Activated T-helper 1 cell treated with Interleukin-2 at 50 U/mL for 16 hours (primary cell): ENCODE results near the gene ERC1.
"Not testable (repeated sequence)": the region's sequence is repeated elsewhere in the genome, so short reads cannot be mapped to it uniquely, and the experiment has no call there.

Experiments used
- DNase-seq: peaks from one replicate; pipeline ENCODE4 v3.0.0-alpha.2; 2020; ENCODE audit warnings: low read depth

Gene ERC1

DNA sequence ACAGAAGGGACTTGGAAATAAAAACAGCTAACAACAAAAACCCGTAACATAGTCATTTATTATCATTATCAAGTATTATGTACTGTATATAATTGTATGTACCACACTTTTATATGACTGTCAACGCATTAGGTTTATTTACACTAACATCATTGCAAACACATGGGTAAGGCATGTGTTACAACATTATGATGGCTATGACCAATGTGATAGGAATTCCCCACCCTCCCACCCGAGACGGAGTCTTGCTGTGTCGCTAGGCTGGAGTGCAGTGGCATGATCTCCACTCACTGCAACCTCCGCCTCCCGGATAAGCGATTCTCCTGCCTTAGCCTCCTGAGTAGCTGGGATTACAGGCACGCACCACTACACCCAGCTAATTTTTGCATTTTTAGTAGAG, 82.6 kb downstream of the ERC1 start:
- no peak for DNase-seq

DNA sequence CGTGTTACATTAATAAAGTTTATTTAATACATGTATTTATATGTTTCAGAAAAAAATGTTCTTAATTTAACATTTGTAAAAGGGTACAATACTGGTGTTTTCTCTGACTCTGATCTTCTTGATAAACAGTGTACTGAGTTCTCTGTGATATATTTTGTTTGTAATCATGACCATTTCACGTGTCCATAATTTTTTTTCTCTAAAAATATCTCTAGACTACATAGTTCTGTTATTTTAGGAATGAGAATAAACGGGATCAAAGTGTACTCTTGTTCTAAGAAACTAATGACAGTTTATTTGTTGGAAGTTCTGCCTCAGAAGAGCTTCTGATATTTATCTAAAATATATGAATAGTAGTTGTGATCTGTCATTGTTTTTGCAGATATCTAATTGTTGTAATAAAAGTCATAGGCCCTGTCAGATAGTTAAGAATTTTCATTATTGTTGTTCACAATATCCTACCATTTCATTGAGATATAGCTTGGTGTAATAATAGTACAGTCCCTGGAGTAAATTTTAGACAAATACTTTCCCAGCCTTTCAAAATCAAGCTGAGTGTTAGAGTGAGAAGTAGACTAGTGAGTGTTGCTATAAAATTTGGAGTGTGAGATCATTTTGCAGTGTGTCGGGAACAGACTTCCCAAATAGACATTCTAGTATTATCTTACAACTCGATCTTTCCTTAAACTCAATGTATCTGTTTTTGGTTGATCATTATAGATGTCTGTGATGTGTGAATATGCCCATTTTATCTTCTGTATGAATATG, 86.2 kb downstream of the ERC1 start:
- no peak for DNase-seq

DNA sequence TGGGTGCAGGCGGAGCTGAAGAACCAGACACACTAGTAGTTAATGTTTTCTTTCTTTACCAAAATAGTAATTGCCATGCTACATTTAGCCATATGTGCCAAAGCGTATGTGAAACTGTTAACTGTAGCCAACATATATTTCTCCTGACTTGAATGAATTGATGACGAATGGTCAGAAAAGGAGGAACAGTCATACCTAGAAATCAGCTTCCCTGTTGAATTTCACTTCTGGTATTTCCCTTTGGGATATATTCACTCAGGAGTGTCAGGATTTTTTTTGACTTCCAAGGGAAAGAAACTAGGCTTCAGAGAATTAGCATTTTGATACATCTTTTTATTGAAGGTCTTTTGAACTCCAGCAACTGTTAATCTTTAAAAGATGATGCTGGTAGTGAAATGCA, 87.0 kb downstream of the ERC1 start:
- no peak for DNase-seq

DNA sequence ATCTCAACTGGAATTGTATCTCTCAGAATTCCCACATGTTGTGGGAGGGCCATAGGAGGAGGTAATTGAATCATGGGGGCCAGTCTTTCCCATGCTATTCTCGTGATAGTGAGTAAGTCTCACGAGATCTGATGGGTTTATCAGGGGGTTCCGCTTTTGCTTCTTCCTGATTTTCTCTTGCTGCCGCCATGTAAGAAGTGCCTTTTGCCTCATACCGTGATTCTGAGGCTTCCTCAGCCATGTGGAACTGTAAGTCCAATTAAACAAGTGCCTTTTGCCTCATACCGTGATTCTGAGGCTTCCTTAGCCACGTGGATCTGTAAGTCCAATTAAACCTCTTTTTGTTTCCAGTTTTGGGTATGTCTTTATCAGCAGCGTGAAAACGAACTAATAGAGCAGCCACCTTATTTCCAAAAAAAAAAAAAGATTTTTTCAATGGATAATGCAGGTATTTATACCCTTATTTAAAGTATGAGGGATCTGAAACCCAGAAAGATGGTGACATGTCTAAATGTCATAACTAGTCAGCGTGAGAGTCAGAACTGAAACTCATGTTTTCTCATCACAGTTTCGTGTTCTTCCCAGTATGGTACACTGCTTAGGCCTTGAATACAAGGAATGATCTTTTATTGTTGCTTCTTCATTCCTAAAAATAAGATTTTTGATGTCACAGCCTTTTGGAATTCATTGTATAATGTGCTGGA, 89.6 kb downstream of the ERC1 start:
- no peak for DNase-seq

DNA sequence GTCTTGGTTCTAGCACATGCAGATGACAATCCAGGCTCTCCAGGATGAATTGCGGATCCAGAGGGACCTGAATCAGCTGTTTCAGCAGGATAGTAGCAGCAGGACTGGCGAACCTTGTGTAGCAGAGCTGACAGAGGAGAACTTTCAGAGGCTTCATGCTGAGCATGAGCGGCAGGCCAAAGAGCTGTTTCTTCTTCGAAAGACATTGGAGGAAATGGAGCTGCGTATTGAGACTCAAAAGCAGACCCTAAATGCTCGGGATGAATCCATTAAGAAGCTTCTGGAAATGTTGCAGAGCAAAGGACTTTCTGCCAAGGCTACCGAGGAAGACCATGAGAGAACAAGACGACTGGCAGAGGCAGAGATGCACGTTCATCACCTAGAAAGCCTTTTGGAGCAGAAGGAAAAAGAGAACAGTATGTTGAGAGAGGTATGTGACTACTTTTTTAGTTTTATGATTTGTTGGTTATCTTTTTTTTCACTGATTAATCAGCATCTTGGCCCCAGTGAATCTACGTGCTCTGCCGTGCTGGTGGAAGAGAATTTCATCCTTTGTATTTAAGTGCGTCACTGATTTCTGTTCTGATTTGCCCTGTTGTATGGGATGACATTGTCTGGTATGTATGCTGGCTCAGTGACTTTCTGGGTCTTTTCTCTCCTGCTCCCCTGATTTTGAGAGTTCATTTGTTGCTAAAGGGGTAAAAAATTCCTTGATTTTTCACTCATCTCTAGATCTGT, 92.3 kb downstream of the ERC1 start:
- no peak for DNase-seq

DNA sequence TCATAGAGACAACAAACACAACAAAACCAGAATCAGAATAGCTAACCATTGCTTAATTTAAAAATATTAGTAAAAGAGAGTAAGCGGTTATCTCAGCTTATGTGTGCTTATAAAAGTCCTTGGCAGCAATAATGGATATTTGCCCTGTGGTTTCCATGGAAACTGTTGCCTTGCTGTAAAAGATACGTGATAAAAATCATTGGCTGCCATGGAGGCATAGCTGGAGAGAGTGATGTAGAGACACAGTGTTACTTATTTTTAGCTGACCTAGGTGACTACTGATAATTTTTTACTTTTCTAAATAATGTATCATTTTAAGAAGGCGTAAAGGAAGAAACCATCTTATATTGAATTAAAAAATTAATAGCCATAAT, 92.9 kb downstream of the ERC1 start:
- DNase-seq, result no peak

DNA sequence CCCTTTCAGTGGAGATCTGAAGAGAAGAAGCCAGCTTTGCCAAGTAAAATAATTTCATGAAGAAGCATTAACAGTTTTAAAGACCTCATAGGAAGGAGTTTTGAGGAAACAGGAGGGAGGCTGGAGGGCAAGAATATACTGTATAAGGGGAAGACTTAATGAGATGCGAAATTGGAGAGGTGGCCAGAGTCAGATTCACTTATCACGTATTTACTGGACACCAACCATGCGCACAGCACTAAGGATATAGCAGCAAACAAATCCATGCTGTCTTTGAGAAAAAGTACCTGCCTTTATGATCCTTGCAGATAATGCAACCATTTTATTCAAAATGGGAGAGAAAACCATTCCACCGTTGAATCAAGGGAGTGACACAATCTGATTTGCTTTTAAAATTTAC, 100.3 kb downstream of the ERC1 start:
- no peak for DNase-seq

DNA sequence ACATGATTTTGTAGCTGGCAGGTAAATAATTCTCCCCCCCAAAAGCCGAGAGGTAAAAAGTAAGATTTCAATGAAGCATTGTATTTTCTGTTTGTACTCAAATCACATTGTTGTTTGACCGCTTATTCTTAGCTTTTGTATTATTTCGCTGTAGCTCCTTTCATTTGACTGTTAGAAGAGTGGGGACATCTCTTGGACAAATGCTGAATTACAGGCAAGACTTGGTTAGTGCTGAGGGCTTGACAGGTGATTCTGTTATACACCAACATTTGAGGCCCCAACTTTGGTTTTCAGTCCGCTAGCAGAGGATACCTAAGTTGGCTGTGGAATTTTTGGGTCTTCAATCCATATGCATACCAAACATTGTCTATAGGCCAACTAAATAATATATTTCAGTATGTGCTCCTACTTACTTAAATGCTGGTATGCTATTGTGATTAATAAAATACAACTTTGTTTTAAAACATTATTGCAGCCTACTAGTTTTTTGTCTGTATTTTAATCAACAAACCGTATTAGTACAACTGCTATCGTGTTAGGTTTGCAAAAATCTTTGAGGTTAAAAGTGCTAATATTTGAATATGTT, 102.2 kb downstream of the ERC1 start:
- DNase-seq, result no peak

DNA sequence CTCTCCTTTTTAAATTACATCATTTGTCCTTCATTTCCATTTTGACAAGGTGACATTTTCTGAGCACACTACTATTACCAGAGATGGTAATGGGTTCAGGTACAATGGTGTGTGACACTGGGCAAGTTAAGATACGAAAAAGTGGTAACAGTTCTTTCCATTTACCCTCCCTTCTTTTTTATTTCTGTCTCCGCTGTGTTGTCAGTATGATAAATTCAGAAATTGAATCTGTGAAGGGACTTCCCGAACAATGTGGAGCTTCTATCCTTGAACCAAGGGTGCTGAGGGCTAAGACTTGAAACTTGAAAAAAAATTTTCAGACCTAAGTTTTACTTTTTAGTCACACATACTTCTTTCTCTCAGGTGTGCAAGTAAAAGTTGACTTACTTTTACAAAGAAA, 103.7 kb downstream of the ERC1 start:
- DNase-seq, result no peak

DNA sequence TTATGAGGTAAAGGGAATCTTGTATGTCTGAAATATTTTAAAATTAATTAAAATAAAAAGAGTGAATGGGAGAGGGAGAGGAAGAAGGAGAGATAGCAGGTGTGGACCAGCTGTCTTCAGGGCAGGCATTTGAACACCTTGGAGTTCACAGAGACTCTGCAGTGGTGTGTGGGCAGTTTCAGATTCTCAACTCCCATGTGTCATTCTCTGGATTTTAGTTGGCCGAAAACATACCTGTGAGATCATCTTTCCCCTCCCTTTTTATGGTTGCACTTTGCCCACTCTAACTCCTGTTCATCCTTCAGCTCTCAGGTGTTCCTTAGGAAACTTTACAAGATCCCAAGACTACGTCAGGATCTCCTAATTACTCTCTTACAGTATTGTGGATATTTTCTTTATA, 108.1 kb downstream of the ERC1 start:
- DNase-seq, result no peak

DNA sequence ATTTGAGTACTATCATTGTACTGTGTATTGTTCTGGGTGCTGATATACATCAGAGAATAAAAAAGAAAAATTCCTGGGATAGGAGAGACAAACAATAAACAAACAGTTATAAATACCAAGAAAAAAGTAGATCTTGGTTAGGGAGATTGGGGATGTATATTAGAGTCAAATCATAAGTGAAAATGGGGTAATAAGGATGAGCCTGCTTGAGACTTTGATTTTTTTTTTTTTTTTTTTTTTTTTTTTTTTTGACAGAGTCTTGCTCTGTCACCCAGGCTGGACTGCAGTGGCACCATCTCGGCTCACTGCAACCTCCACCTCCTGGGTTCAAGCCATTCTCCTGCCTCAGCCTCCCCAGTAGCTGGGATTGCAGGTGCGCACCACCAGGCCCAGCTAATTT, 108.6 kb downstream of the ERC1 start:
- not testable (repeated sequence) for DNase-seq

DNA sequence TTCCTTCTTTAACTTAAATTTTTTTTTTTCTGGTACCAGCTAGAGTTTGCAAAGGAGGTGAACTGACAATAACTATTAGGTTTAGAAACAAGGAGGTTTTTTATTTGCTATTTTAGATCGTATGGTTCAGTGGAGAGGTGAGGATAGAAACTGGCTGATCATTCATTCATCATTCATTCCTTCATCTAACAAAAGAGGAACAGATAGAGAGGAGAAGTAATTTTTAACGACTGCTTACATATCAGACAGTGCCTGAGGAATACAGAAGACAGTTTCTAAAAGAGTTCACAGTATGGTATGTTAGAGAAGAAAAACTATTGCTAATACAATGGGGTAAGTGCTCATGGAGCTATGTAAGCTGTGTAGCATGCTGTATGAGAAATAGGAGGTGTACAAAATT, 111.1 kb downstream of the ERC1 start:
- DNase-seq, result no peak

DNA sequence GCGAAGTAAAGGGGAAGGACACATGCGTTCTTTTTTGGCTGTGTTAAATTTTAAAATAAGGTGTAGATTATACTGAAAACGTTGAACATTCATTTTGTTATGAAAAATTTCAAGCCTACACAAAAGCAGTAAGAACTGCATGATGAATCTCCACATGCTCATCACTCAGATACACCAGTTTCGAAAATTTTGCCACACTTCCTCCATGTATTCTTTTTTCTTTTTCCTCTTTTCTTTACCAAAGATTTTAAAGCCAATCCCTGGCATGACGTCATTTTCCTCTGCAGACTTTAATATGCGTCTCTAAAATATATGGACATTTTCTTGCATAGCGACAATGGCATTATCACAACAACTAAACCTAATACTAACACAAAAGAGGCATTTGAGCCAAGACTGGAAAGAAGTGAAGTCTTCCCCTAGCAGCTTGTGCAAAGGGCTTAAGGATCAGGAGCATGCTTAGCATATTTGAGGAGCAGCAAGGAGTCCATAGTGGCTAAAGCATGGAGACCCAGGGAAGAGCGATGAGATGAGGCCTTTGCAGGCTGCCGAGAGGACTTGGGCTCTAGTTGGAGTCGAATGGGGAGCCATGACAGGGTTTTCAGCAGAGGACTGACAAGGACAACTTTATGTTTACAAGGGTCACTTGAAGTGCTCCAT, 111.9 kb downstream of the ERC1 start:
- DNase-seq, result no peak

DNA sequence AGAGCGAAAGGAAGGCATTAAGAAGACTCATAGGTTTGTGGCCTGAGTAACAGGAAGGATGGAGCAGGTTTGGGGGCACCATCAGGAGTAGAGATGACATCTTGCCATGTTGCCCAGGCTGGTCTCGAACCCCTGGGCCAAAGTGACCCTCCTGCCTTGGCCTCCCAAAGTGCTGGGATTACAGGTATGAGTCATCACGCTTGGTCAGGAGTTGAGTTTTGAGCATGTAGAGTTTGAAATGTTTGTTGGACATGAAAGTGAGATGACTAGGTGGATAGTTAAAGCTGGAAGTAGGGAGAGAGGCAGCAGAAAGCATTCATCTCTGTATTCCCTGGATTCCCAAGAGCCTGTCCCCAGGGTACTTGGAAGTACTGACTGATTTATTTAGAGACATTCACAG, 112.6 kb downstream of the ERC1 start:
- no peak for DNase-seq

DNA sequence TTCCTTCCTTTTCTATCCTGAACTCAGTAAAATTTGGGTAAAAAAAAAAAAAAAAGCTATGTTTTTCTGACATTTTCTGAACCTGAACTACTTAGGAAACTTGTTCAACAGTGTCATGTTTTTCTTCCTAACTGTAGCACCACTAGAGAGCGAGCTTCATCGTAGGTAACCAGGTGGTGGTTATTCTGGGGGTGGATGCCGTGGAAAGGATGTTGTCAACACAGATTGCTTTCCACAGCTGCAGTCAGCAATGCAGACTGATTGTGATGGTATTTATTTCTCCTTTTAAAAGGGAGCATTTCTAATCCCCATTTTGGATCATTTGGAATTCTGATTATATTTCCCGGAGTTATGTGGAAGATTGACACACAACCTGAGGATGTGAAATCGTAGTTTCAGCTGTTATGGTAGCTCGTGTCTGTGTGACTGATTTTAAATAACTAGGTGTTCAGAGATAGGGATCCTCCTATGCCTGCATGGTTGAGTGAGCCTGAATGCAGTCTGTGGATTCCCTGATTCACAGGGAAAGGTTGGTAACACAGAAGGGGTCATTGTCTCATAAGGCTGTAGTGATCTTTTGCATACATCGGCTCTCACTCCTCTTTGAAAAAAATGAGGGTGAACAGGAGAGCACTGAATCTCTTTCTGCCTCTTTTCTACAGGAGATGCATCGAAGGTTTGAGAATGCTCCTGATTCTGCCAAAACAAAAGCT, 113.2 kb downstream of the ERC1 start:
- DNase-seq, result no peak

DNA sequence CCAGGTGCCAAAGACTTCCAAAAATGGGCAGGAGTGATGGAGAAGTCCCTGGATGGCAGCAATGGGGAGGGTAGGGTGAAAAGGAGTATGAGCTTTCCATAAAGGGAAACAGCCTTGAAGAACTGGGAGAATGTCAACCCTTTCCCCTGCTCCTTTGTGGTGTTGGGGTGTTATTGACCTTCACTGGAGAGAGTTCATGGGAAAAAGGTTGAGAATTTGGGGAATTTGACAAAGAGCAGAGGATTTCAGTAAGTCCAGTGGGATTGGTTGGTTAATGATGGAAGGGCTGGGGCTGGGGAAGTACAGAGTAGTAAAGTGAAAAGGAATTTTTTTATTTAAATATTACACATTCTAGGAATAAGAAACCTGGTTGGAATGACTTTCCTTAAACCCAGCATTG, 116.6 kb downstream of the ERC1 start:
- no peak for DNase-seq

DNA sequence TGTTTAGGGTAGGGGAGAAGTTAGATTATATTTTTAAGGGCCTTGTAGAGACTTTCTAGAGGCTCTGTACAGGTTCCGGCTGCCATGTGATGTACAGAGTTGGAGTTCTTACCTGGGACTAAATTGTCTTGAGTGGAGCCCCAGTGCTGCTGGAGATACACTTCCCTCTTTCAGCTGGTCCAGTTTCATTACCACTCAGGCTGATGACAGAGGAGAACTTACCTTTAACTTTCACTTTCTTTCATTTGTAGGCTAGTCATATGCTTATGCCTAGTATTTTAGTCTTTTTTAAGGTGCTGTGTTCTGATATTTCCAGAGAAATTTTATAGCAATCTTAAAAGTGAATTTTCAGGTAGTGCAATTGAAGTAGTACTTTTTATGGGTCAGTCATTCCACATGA, 117.3 kb downstream of the ERC1 start:
- no peak for DNase-seq

DNA sequence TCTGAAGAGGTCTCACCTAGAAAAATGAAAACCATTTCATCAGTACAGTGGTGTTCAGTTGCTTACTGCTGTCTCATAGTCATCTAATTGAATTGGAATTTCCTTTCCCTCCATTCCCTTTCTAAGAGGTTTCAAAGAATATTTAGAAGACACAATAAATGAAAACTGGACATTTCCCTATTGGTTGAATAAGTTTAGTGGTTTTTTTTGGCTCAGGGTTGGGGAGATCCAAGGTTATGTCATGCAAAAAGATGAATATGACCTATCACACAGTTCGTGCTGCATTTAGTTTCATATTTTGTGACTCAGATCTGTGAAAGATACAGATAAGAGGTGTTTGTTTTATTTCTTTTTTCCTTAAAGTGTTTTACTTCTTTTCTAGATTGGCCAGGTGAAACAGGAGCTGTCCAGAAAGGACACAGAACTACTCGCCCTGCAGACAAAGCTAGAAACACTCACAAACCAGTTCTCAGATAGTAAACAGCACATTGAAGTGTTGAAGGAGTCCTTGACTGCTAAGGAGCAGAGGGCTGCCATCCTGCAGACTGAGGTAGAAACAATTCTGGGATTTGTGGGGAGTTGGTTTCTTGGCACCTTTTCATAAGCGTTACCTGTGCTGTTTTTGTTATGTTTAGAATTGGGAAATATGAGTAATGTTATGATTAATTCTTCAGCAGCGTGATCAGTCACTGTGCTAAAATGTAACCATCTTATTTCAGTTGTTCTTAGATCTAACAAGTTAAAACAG, 124.6 kb downstream of the ERC1 start:
- no peak for DNase-seq

DNA sequence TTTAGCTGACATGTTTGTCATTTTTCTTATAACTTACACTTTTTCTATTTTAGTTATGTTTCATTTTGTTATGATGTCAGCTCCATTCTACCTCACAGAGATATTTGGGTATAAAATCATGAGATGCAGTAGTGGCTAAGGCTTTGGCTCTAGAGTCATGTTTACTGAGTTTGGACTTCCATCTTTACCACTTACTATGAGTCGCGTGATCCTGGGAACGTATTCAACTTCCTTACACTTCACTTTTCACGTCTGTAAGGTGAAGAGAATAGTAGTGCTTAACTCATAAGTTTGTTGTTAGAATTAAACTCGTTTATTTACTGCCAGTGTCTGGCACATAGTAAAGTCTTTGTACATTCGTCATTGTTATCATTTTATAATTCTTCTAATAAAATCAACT, 126.3 kb downstream of the ERC1 start:
- no peak for DNase-seq

DNA sequence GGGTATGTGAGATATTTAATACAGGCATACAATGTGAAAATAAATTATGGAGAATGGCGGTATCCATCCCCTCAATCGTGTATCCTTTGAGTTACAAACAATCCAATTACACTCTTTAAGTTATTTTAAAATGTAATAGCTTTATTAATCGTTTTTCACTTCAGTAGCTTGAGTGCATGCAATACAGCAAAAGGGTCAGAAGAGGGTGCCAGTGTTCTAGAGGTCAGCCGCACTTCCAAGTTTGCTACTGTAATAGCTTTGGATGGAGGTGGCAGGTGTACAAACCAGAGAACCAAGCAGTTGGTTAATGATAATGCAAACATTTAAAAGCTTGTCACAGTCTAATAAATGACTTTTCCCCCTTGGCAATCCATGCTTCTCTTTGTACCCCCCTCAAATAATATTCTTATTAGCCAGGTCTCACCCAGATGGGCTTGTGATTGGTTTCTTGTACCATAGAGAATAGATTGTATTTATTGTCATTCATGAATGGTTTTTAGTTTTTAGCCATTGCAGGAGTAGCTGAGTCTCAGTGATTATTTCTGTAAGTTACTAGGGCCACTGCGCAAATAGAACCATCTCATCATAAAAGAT, 127.0 kb downstream of the ERC1 start:
- peak; percentile 32 for DNase-seq

DNA sequence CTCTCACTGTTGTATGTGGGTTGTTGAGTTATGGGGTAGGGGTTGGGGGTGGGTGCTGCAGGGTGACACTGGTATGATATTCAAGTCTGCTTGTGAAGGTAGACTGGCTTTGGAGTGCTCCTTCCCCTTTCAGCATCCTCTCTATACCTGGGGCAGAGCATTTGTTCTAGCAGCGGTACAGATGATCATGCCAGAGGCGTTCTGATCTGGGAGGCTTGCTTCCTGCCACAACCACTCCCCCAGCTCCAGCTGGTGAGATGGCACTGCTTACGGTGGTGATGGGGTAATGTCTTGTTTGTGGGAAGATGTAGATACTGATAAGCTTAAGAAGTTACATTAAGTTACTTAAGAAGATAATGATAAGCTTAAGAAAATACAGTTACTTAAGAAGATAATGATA, 131.8 kb downstream of the ERC1 start:
- peak; percentile 17 for DNase-seq
